Measurements from ENCODE around the gene TTC34.

TTC34 gene

DNA sequence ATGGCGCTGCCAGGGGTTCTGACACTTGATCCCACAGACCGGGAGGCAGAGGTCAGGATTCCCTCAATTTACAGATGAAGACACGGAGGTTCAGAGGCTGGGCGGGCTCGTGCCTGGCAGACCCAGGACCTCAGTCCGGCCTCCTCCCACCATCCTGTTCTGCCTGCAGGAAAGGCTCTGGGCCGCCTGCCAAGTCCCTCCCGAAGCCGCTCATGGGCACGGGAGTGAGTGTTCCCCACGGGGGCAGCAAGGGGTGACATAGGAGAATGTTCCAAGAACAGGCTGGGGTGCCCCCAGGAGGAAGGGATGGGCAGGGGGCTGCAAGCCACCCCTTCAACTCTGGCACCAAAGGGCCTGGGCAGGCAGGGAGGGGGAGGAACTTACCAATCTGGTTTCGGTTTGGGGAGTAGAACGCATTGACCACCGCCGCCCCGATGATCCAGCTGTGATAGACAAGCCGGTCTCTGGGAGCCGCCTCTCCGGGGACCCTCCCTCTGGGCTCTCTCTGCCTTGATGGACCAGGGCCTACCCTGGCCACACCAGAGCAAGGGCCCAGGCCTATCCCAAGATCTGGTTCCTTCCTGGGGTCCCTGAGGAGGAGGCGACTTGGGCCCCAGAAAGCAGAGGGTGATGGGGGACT is 207.4 kb downstream of the TTC34 start:
- no peak overlapping the region for H2AFZ ChIP-seq (ENCODE audit: low read length)
- no peaks in the 10 kb centered on the region for H3K36me3 ChIP-seq (ENCODE audit: insufficient read depth, low read length)
- no peak overlapping the region for H3K4me3 ChIP-seq (ENCODE audit: low read length, poor library complexity, severe bottlenecking)
- H3K79me2 ChIP-seq (ENCODE audit: insufficient read depth, low read length), result no peaks in the 10 kb centered on the region
- H3F3A ChIP-seq (ENCODE audit: low read depth), result no peaks in the 10 kb centered on the region
- H3K9me2 ChIP-seq (replicated peaks; ENCODE audit: low read depth, low read length), result no peaks in the 10 kb centered on the region
- H3K9ac ChIP-seq (ENCODE audit: low read depth, low read length, poor library complexity, severe bottlenecking), result no peak overlapping the region
- H3K4me1 ChIP-seq (ENCODE audit: insufficient read depth, low read length, poor library complexity, severe bottlenecking), result no peaks in the 10 kb centered on the region
- peaks cover 4% of the 10 kb centered on the region; the same call in 1 of the 2 replicates for H3K9me3 ChIP-seq (ENCODE audit: insufficient read depth, low read depth, low read length)
- no peaks in the 10 kb centered on the region for H3K27me3 ChIP-seq (ENCODE audit: insufficient read depth, low read length, poor library complexity, severe bottlenecking)
- no peak for TF ChIP-seq EZH2phosphoT487 (IDR thresholded peaks at IDR 0.05; ENCODE audit: borderline replicate concordance)
- TF ChIP-seq, protein P1, sequence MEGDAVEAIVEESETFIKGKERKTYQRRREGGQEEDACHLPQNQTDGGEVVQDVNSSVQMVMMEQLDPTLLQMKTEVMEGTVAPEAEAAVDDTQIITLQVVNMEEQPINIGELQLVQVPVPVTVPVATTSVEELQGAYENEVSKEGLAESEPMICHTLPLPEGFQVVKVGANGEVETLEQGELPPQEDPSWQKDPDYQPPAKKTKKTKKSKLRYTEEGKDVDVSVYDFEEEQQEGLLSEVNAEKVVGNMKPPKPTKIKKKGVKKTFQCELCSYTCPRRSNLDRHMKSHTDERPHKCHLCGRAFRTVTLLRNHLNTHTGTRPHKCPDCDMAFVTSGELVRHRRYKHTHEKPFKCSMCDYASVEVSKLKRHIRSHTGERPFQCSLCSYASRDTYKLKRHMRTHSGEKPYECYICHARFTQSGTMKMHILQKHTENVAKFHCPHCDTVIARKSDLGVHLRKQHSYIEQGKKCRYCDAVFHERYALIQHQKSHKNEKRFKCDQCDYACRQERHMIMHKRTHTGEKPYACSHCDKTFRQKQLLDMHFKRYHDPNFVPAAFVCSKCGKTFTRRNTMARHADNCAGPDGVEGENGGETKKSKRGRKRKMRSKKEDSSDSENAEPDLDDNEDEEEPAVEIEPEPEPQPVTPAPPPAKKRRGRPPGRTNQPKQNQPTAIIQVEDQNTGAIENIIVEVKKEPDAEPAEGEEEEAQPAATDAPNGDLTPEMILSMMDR (conservative IDR thresholded peaks at IDR 0.05; ENCODE audit: low read length), result no peak
- H3K4me2 ChIP-seq (ENCODE audit: low read depth, low read length, poor library complexity, severe bottlenecking), result no peak overlapping the region
- no peaks in the 10 kb centered on the region for H4K20me1 ChIP-seq (ENCODE audit: insufficient read depth, low read length, poor library complexity, severe bottlenecking)

DNA sequence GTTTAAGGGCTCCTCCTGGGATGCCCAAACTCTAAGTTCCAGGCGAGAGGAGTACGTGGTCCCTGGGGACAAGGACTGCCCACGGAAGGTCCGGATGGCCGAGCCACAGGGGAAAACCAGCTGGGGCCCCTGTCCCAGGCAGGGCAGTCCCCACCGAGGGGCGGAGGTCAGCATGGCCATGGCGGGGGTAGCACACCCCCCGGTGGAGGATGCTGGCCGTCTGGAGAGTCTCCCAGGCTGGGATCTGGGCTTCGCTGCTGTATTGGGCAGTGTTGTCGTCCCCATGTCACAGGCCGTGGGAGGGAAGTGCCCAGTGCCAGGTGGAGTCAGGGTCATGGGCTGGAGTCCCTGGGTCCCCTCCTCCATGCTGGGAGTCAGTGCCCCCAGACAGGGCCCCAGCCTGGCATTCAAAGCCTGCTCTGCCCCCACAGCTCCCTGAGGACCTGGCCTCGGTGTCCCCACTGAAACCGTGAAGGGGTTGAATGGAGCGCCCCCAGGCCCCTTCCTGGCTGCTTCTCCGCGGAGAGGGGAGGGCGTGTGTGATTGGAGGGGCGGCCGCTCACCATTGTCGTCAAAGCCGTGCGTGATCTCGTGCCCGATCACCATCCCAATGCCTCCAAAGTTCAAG is 208.1 kb downstream of the TTC34 start:
- H4K20me1 ChIP-seq (ENCODE audit: insufficient read depth, low read length, poor library complexity, severe bottlenecking), result no peaks in the 10 kb centered on the region
- H3K27me3 ChIP-seq (ENCODE audit: insufficient read depth, low read length, poor library complexity, severe bottlenecking), result no peaks in the 10 kb centered on the region
- no peaks in the 10 kb centered on the region for H3K79me2 ChIP-seq (ENCODE audit: insufficient read depth, low read length)
- H2AFZ ChIP-seq (ENCODE audit: low read length), result no peak overlapping the region
- no peak overlapping the region for H3K9ac ChIP-seq (ENCODE audit: low read depth, low read length, poor library complexity, severe bottlenecking)
- H3K4me1 ChIP-seq (ENCODE audit: insufficient read depth, low read length, poor library complexity, severe bottlenecking), result no peaks in the 10 kb centered on the region
- H3K9me3 ChIP-seq (ENCODE audit: insufficient read depth, low read depth, low read length), result peaks cover 4% of the 10 kb centered on the region; the same call in 1 of the 2 replicates
- H3K4me2 ChIP-seq (ENCODE audit: low read depth, low read length, poor library complexity, severe bottlenecking), result no peak overlapping the region
- no peak for TF ChIP-seq EZH2phosphoT487 (IDR thresholded peaks at IDR 0.05; ENCODE audit: borderline replicate concordance)
- TF ChIP-seq, protein P1 (conservative IDR thresholded peaks at IDR 0.05; ENCODE audit: low read length), result no peak
- H3K4me3 ChIP-seq (ENCODE audit: low read length, poor library complexity, severe bottlenecking), result no peak overlapping the region
- no peaks in the 10 kb centered on the region for H3F3A ChIP-seq (ENCODE audit: low read depth)
- H3K36me3 ChIP-seq (ENCODE audit: insufficient read depth, low read length), result no peaks in the 10 kb centered on the region
- no peaks in the 10 kb centered on the region for H3K9me2 ChIP-seq (replicated peaks; ENCODE audit: low read depth, low read length)

DNA sequence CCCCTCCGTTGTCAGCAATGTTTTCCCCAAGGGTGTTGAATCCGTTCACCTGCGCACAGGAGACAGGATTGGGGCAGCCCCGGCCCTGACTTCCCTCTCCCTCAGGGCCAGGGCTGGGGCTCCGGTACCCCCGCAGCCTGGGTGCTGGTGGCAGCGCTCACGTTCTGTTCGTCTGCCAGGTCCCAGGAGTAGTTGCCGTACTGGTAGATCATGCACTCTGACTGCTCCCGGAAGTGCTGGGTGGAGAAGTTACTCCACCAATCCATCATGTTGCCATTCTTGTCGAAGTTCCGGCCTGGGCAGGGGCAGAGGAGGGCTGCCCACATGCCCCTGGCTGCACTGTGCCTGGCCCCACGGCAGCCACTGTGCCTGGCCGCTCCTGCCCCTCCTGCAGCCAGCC is 208.8 kb downstream of the TTC34 start:
- H3K36me3 ChIP-seq (ENCODE audit: insufficient read depth, low read length), result no peaks in the 10 kb centered on the region
- no peak overlapping the region for H3K9ac ChIP-seq (ENCODE audit: low read depth, low read length, poor library complexity, severe bottlenecking)
- no peak overlapping the region for H2AFZ ChIP-seq (ENCODE audit: low read length)
- H3K9me2 ChIP-seq (replicated peaks; ENCODE audit: low read depth, low read length), result no peaks in the 10 kb centered on the region
- peaks cover 2% of the 10 kb centered on the region for H3K4me1 ChIP-seq (ENCODE audit: insufficient read depth, low read length, poor library complexity, severe bottlenecking)
- no peak overlapping the region for H3K4me2 ChIP-seq (ENCODE audit: low read depth, low read length, poor library complexity, severe bottlenecking)
- peaks cover 4% of the 10 kb centered on the region; the same call in 1 of the 2 replicates for H3K9me3 ChIP-seq (ENCODE audit: insufficient read depth, low read depth, low read length)
- no peaks in the 10 kb centered on the region for H3K79me2 ChIP-seq (ENCODE audit: insufficient read depth, low read length)
- H4K20me1 ChIP-seq (ENCODE audit: insufficient read depth, low read length, poor library complexity, severe bottlenecking), result no peaks in the 10 kb centered on the region
- TF ChIP-seq EZH2phosphoT487 (IDR thresholded peaks at IDR 0.05; ENCODE audit: borderline replicate concordance), result no peak
- TF ChIP-seq, protein P1 (conservative IDR thresholded peaks at IDR 0.05; ENCODE audit: low read length), result no peak
- no peak overlapping the region for H3K4me3 ChIP-seq (ENCODE audit: low read length, poor library complexity, severe bottlenecking)
- H3F3A ChIP-seq (ENCODE audit: low read depth), result no peaks in the 10 kb centered on the region
- H3K27me3 ChIP-seq (ENCODE audit: insufficient read depth, low read length, poor library complexity, severe bottlenecking), result no peaks in the 10 kb centered on the region

Measured in Loucy (cell line).